HG02759 (cell line): Measurements from ENCODE around the gene FCER2.
A peak's percentile ranks its signal among the peaks of the same experiment; 100 is the strongest.

Experiments
- ATAC-seq: cut with Tn5 transposase; IDR thresholded peaks from one replicate; pipeline ENCODE4 v1.9.1; 2021; ENCODE audit warnings: mild to moderate bottlenecking, moderate library complexity; ENCODE audit not compliant: unreplicated experiment

FCER2 gene

DNA sequence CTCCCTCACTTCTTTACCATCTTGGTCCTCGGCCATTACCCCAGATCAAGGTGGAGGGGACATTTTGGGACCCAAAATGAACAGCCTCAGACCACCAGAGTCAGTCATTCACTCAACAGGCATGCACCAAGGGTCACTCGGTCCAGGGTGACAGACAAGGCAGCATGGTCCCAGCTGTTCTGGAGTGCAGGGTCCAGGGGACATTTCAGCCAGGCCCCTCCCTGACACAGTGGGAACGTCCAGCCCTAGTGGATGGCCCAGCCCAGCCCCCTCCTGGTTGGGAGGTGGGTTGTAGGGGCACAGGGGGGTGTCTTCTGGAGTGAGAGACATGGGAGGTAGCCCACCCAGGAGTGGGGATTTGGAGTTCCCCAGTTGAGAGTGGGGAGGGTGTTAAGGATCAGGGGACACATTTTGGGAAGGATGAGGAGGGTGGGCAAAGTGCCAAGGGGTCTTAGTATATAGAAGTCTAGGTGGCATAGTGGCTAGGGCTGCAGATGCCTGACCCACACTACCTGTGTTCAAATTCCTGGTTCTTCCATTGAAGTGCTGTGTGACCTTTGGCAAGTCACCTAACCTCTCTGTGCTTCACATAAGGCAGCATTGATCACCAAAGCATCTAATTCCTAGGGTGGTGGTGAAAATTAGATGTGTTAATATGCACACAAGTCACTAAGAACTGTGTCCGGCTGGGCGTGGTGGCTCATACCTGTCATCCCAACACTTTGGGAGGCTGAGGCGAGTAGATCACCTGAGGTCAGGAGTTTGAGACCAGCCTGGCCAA lies 2.5 kb upstream of the FCER2 start:
- ATAC-seq = no peak

DNA sequence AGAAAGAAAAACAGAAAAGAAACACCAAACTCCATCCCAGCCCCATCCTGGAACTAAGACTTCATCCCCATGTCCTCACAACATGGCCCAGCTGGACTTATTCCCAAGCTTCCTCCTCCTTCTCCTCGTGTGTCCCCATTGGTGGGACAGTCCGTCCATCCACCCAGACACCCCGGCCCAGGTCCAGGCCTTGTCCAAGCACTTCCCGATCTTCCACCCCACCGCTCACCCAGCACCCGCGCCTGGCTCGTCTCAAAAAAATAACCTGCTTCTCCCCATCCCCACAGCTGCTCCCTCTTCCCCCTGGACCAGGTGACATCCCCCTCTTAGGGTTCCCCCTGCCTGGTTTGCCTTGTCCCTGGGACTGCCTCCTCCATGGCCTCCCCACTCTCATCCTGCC lies 1.4 kb upstream of the FCER2 start:
- ATAC-seq = no peak

DNA sequence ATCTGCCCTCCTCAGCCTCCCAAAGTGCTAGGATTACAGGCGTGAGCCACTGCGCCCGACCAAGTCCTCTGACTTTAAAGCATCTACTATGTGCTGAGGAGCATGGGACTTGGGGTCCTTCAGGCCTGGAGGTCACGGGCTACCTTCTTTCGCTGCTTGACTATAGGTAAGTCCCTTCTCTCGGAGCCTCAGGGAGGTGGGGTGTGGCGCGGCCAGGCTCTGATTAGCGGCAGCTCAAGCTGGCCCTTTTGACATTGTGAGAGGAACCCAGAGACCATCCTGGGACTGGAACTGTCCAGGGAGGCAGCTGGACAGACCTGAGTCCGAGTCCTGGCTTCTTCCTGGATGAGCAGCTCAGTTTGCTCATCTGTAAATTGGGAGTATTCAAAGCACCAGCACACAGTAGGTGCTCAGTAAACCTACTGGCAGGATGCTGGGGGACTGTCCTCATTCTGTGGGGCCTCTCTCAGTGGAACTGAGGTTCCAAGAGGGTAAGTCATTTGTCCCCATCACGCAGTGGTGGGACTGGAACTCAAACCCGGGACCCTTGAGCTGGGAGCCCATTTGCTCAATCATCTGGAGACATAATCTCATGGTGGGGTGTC lies 780 bp downstream of the FCER2 start:
- ATAC-seq = no peak

DNA sequence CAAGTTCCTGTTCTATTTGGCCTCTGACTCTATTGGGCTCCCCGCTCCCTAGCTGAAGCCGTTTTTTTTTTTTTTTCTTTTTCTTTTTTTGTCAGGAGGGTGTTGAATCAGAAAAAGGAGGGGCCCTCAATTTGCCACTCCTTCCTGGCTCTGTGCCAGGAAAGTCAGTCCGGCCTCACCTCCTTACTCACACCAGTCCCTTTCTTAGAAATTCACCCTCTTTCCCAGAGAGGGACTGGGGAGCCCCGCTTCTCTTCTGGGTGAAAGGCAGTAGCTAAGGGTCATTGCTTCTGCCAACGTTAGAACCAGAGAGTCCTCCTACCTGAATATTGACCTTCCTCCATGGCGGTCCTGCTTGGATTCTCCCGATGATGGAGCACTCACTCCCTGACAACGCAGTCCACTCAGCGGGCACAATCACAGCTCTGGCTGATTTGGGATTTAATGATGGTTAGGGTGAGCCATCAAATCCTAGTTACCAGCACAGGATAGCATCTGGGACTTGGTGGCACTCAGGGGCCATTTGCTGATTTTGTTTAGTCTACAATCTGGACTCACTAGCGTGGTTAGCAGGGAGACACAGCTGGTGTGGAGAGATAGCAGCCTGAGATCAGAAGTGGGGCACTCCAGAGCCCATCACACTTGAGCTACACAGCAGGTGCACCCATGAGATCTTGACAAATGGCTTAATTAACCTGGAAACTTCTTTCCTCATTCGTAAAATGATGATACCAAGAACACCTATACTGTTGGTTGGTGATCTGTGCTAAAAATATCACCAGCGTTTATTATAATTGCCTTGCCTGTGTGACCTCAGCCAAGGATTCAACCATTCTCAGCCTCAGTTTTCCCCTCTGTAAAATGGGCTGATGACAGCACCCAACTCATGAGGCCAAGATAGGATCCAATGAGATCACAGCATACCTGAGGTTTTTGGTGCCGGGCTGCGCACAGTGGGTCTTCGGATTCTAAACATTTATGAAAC lies 2.2 kb downstream of the FCER2 start:
- ATAC-seq = no peak

DNA sequence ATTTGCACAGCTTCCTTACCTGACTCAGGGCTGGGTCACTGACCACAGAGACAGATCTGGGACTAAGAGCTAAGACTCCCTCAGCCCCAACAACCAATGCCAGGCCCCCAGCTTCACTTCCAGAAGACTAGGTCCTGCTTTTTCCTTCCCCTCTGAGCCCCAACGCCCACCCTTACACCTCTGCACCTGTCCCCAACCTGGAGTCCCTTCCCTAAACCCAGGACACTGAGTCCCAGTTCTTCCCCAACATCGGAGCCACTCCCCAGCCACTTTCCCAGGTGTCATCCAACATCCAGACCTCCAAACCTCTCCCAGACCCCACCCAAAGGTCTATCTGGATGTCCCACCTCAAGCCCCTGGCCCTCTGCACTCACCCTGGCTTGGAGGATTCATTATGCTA lies 2.9 kb downstream of the FCER2 start:
- ATAC-seq = no peak

DNA sequence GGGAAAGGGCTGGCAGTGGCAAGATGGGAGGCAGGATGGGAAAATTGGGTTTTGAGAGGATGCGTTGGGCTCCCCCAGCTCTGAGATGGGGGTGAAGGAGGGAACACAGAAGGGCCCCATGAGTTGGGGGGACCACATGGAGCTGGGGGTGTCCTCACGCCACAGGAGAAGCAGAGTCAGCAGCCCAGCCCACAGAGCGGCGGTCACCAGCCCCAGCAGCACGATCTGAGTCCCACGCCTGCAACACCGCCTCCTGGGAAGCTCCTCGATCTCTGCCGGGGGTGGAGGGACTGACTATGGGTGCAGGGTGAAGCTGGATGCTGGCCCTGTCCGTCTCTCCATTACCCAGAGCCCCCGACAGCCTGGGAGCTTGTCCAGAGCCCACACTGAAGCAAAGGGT lies 3.3 kb downstream of the FCER2 start:
- no peak for ATAC-seq

DNA sequence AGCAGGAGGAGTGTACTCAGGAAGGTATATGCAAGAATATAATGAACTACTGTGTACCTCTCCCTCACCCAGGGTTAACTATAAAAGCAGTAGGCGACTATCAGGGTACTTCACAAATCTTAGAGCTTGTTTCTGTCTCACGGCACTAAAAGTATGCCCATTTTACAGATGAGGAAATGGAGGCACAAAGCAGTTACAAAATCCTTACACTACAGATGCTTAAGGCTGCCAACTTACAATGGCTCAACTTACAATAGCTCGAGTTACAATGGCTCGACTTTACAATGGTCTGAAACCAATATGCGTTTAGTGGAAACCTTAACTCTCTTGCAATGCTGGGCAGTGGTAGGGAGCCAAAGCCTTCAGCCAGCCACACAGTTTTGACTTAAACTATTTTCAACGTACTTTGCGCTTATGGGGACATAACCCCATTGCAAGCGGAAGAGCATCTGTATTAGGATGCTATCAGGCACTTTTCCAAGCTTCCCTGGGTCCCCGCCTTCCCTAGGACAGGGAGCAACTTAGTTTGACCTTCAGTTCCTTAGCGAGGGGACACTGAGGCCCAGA lies 4.1 kb downstream of the FCER2 start:
- ATAC-seq = no peak

DNA sequence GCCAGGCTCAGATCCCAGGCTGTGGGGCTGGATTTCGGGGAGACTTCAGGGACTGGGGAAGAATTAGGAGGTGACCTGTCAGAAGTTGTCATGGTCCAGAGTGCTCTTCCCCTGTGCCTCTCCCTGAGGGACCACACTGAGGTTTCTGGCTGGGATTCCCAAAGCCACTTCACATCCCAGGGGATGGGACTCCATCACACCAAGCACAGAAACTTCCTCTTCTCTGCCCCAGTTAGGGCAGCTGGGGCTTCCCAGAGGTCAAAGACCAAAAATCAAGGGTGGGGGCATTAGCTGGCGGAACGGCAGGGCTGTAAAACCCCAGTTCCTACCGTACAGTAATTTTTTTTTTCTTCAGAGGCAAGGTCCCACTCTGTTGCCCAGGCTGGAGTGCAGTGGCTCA lies 7.4 kb downstream of the FCER2 start:
- ATAC-seq = peak; percentile 27

DNA sequence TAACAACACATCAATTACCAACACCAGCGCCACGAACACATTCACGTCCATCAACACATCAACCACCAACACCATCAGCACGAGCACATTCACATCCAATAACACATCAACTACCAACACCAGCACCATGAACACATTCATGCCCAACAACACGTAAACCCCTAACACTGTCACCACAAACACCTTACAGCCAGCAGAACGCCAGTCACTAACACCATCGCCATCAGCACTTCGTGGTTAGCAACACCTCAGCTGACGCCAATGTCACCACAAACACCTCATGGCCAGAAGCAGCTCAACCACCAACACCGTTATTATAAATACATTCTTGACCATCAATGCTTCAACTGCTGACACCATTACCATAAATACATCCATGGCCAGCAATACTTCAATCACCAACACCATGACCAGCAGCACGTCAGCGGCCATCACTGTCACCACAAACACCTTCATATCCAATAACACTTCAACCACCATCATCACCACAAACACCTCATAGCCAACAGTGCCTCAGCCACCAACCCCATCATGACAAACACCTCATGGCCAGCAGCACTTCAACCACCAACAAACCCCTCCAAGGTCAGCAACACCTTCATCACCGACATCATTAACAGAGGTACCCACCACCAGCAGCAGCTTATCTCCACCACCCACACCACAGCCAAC lies 9.4 kb downstream of the FCER2 start:
- no peak for ATAC-seq

DNA sequence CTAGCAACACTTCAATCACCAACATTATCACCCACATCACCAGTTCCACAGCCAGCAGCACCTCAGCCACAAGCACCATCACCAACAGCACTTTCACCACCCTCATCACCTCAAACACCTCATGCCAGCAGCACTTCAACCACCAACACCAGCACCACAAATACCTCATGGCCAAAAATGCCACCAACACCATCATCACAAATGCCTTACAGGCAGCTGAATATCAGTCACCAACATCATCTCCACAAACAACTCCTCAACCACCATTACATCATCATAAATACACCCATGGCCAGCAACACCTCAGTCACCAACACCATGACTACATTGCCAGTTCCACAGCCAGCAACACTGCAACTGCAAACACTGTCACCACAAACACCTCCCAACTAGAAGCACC lies 10.4 kb downstream of the FCER2 start:
- ATAC-seq = no peak

DNA sequence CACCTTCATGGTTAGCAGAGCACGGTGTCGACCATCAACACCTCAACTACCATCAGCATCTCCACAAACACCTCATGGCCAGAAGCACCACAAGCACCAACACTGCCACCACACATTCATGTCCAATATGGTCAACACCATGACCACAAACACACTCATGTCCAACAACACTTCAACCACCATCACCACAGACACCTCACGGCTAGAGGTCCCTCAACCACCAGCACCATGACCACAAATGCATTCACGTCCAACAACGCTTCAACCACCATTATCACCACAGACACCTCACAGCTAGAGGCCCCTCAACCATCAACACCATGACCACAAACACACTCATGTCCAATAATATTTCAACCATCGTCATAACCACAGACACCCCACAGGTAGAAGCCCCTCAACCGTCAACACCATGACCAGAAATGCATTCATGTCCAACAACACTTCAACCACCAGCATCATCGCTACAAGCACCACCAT lies 11.1 kb downstream of the FCER2 start:
- no peak for ATAC-seq

DNA sequence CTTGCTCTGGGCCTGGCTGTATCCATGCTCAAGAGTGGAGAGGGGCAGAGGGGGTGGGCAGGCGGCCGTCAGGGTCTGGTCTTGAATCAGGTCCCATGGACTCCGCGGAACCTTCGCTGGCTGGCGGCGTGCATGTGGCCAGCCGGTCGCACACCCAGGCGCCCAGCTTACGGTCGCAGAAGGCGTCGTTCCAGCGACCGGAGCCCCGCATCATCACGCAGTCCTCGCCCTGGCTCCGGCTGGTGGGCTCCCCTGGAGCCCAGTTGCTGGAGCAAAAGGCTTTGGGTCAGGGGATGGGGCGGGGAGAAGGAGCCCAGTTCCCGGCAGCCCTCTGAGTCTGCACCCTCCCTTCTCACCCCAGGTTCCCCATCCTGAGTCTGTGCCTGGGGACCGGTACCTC lies 12.8 kb downstream of the FCER2 start:
- no peak for ATAC-seq

DNA sequence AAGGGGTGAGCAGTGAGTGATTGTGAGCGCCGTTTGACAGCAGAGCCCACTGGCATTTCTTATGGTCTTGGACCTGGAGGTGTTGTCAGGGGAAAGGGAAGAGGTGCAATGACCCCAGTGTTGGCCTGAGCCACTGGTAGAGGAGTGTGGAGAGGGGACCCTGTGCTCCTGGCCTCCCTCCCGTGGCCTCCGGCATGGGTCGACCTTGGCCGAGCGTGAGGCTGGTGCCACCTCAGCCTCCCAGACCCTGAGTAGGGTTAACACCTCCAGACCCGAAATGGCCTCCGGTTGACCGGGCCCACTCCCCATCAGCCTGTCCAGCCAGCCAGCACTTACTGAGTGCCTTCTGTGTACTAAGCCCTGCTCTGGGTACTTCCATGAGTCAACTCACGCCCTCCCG lies 14.8 kb downstream of the FCER2 start:
- ATAC-seq = no peak

DNA sequence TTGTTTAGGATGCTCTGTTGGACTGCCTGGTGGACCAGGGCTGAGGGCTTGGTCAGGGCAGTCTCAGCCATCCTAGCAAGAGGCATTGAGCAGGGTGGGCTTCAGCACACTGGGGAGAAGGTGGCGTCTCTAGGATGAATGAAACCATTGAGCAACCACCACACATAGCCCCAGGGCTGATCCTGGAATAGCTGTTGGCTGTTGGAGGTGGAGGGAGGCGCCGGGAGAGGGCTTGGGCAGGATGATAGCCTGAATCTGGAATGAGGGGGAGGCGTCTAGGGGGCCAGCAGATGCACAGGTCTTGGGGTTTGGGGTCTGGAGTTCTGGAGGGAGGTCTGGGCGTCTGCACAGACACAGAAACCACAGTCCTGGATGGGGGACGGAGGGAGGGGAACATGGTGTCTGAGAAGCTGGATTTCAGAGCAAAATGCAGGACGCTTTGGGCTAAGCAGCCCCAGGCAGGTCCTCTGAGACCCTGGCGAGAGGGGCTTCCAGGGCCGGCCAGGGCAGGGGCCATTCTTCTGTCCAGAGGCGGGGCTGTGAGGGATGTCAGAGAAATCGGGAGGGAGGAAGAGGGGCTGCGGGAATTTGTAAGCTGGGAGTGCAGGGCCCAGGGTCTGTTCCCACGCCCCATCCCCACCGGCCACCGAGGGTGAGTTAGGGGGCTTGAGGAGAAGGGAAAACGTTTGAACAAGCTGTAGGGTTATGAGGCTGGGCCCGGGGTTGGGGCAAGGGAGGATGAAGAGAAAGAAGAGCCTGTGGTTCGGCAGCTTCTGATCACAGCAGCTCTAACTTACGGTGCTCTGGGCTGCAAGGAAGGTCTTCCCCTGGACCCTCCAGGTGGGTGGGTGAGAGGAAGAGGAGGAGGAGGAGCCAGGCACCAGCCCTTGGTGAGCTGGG lies 16.1 kb downstream of the FCER2 start:
- no peak for ATAC-seq

DNA sequence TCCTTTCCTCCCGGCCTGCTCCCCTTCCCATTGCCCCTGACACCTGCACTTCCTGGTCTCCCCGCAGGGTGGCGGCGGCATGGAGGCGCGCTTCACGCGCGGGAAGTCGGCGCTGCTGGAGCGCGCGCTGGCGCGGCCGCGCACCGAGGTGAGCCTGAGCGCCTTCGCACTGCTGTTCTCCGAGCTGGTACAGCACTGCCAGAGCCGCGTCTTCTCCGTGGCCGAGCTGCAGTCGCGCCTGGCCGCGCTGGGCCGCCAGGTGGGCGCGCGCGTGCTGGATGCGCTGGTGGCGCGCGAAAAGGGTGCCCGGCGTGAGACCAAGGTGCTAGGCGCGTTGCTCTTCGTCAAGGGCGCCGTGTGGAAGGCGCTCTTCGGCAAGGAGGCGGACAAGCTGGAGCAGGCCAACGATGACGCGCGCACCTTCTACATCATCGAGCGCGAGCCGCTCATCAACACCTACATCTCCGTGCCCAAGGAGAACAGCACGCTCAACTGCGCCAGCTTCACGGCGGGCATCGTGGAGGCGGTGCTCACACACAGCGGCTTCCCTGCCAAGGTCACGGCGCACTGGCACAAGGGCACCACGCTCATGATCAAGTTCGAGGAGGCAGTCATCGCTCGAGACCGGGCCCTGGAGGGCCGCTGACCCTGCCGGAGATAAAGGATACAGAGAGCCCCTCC lies 19.6 kb downstream of the FCER2 start:
- no peak for ATAC-seq

DNA sequence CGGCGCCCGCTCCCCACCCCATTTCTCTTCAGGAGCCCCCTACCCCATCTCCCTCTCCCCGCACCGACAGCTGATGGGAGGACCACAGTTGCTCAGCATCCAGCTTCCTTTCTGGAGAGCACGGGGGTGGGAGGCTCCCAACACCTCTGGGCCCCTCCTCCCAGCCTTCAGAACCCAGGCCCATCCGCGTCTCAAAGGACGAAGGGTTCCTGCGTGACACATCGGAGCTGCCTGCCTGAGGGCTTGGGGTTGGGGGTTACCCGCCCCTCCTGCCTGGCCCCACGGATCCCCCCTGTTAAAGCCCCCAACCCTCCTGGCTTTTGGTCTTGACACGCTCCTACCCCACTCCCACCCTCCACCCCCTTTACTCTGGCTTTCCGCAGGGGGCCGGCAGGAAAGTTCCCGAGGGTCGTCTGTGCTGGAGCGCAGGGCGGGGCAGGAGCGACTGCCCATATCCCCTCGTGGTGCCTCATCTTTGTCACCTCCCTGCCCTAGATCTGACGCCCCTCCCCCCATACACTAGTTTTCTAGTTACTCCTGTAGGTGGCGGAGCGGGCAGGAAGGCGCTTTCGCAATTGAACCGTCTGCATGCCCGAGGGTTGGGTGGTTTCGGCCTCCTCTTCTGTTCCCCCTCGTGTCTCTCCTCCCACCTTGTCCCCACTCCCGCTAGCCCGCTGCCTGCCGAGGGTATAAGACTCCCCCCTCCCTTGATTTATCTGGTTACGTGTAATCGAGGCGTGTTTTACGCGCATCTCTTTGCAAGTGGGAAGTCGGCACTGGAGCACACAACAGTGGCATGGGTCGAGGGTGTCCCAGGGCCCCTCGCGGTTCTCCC lies 20.4 kb downstream of the FCER2 start:
- ATAC-seq = peak; percentile 14

DNA sequence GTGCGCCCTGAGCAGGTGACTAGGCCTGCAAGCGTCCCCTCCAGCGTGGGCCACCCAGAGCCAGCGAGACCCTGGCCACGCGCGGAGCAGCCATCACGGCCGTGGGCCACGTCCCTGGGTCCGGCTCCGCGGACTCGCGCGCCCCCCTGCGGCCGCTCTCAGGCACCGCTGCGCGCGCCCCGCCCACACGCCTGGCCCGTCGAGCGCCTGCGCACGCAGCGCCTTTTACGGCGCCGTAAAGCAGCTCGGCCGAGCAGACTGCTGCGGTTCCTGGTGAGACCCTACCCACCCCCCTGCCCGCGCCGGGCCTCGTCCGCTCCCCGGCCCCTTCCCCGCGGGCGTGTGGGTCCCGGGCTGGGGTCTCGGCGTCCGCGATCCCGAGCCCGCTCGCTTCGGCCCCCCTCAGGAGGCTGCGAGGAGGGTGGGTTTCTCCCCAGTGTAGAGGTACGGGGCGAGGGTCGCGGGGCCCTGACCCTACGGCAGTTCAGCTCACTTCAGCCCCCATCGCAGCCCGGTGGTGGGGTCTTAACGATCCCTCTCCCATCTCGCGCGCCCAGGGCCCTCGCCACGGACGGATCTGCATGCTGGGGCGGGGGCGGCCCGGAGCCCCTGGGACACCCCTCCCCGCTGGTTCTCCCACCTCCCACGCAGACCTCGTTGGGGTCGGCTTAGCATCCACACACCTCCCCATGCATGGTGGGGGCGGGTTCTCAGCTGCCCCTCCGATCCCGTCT lies 21.2 kb downstream of the FCER2 start, which contains the start of gene TRAPPC5:
TSS of gene TRAPPC5 (plus strand) at position 228 of the 734 bp plus-strand sequence. CDS start 1,421 bp downstream, outside the sequence.
- ATAC-seq = peak; percentile 68
